ENCODE measurements around the gene HYI. TPM values are rescaled to one million over a fixed set of nuclear protein-coding genes. Genes with fewer than 3 reads are reported as not detected.
"Not testable (repeated sequence)": the region's sequence is repeated elsewhere in the genome, so short reads cannot be mapped to it uniquely, and the experiment has no call there.

HYI gene
- total RNA-seq, 1 donor from 2014 or later: 50.9 TPM

- DNase-seq (ENCODE audit: low spot score): no peak
Observed at GRCh38 chr1:43427524-43427923, 26.2 kb downstream of the HYI start.

- no peak for DNase-seq (ENCODE audit: low spot score)
Observed at GRCh38 chr1:43426221-43426620, 27.5 kb downstream of the HYI start.

- no peak for DNase-seq (ENCODE audit: low spot score)
Observed at GRCh38 chr1:43425045-43425444, 28.7 kb downstream of the HYI start.

DNA sequence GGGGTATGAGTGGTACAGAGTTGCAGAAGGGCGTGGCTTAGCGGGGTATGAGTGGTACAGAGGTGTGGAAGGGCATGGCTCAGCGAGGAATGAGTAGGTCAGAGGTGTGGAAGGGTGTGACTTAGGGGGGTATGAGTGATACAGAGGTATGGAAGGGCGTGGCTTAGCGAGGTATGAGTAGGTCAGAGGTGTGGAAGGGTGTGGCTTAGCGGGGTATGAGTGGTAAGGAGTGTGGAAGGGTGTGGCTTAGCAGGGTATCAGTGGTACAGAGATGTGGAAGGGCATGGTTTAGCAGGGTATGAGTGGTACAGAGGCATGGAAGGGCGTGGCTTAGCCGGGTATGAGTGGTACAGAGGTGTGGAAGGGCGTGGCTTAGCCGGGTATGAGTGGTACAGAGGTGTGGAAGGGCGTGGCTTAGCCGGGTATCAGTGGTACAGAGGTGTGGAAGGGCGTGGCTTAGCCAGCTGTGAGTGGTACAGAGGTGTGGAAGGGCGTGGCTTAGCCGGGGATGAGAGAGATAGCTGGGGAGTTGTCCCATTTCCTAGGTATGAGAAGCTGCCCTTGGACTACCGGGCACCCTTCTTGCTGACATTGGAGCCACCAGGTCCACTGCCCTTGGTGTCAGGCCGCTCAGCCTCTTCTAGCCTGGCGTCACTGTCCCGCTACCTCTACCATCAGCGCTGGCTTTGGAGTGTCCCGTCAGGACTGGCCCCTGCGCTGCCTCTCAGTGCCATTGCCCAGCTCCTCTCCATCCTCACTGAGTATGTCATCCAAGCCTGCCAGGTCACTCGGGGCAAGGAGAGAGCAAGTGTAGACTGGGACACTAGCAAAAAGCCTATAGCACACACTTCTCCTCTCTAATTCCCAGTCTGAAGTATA is 29.8 kb downstream of the HYI start:
- DNase-seq (ENCODE audit: low spot score): no peak

- DNase-seq (ENCODE audit: low spot score): no peak
Observed at GRCh38 chr1:43422995-43423671, 30.6 kb downstream of the HYI start.

DNA sequence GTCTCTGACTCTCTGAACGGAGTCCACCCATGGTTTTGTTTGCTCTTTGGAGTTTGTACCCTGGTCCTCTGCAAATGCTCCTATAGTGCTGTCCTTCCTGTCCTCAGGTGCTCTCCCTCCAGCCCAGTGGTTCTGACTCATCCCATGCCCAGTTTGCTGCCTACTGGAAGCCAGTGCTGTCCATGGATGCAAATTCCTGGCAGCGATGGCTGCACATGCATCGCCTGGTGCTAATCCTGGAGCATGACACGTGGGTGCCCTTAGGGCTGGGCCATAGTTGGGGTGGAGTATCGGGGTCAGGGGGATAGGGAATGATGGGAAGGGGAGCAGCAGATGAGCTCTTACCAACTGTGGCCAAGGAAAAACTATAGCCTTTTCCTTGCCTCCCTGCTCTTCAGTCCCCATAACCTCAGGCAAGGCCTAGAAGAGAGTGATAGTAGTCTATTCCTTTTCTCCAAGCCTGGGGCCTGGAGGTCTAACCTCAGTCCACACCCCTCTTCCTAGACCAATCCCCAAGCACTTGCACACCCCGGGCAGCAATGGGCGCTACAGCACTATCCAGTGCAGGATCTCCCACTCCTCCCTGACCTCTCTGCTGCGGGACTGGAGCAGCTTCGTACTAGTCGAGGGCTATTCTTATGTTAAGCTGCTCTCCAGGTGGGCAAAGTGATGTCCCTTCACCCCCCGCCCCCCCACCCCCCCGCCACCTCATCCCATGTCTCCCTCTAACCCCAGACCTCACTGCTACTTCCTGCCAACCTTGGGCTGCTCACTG is 31.6 kb downstream of the HYI start:
- no peak for DNase-seq (ENCODE audit: low spot score)

DNA sequence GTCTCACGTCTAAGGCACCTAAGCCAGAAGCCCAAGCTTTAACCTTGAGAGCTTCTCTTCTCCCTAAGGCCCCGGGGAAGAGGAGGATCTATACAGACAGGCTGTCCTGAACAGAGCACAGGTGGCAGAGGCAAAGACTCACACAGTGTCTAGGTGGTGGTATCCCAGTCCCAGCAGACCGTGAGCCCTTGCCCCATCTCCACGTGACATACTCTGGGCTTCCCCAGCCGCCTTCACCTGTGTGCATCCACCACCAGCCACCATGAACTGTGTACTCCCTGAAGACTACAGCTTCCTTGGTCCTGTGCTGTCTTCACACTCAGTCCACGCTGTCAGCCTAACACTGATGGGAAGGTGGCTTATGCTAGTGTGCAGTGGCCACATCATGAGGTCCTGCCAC is 32.3 kb downstream of the HYI start:
- DNase-seq (ENCODE audit: low spot score): no peak

- no peak for DNase-seq (ENCODE audit: low spot score)
Observed at GRCh38 chr1:43420874-43421273, 32.9 kb downstream of the HYI start.

DNA sequence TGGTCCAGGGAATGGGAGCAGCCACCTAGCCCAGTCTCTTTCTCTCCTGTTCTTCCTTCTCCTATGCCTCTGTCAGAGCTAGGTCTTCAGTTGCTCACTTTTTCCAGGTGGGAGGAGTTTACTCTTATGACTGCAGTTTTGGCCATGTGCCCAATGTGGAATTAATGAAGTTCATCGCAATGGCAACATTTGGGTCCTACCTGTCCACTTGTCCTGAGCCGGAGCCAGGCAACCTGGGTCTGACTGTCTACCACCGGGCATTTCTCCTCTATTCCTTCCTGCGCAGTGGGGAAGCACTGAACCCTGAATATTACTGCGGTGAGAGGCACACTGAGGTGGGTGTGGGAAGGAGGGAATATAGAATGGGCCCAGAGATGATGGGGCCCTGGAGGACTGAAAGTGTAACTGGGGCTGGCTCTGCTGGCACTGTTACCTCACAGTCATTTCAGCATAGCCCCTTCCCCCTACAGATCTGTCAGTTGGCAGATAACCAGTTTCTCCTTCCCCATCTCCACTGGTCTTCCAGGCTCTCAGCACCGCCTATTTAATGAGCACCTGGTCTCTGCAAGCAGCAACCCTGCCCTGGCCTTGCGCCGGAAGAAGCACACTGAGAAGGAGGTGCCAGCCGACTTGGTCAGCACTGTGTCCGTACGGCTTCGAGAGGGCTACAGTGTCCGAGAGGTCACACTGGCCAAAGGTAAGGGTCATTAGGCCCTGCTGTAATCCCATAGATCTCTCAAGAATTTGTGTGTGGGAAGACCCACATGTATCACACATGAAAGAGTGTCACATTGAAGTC is 33.9 kb downstream of the HYI start:
- DNase-seq (ENCODE audit: low spot score): no peak

GRCh38 chr1:43418858-43419257 is 34.9 kb downstream of the HYI start:
- DNase-seq (ENCODE audit: low spot score): no peak

DNA sequence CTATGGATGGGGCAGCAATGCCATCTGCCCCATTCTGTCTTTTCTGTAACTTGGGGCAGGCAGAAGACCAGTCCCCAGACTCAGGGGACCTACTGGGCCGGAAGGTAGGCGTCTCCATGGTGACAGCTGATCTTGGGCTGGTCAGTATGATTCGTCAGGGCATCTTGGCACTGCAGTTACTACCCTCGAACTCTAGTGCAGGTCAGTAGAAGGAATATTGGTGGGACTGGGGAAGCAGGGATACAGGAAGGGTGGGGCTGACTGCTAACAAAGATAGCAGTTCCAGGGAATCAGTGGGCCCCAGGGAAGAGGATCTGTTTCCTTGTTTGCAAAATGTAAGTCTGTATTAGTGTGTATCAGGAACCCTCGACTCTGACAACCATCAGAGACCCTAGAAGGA is 37.8 kb downstream of the HYI start:
- no peak for DNase-seq (ENCODE audit: low spot score)

- no peak for DNase-seq (ENCODE audit: low spot score)
Observed at GRCh38 chr1:43414634-43415223, 39.0 kb downstream of the HYI start.

DNA sequence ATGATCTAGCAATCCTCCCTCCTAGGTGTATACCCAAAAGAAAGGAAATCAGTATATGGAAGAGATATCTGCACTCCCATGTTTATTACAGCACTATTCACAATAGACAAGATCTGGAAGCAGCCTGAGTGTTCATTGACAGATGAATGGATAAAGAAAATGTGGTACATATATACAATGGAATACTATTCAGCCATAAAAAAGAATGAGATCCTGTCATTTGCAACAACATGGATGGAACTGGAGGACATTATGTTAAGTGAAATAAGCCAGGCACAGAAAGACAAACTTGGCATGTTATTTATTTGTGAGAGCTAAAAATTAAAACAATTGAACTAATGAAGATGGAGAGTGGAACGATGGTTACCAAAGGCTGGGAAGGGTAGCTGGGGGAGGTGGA is 40.3 kb downstream of the HYI start:
- DNase-seq (ENCODE audit: low spot score): not testable (repeated sequence)

- no peak for DNase-seq (ENCODE audit: low spot score)
Observed at GRCh38 chr1:43410571-43410970, 43.2 kb downstream of the HYI start.

DNA sequence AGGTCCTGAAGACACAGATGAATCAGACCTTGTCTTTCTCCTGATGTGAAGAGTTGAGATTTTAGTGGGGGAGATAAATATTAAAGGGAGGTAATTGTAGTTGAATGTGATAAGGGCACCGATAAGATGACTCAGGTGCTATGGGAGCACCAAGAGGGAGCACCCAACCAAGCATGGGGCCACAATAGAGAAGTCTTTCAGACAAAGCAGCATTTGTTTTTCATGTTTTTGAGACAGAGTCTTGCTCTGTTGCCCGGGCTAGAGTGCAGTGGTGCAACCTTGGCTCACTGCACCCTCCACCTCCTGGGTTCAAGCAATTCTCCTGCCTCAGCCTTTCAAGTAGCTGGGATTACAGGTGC is 47.9 kb downstream of the HYI start:
- no peak for DNase-seq (ENCODE audit: low spot score)

DNA sequence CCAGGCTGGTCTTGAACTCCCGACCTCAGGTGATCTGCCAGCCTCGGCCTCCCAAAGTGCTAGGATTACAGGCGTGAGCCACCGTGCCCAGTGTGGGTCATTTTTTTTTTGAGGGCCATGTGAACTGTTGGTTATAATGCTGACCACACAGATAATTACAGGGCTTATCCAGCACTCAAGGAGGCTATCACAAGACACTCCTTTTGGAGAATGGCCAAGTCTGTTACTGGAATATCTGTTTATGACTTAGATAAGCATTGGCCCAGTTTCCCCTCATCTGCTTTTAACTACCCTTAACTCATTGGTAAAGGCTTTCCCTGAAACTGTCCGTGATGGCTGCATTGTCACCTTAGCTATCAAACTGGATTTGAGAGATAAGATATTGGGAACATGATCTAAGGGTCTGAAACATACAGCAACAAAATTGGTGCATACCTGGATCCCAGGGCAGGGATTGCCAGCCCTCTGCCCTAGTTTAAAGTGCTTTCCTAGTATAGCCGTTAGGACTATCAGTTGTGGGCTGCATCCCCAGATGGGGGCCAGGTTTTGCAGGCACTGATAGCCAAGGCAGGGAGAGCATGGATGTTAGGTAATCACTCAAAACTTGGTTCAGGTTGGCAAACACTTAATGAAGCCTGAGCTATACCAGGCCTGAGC is 48.4 kb downstream of the HYI start:
- no peak for DNase-seq (ENCODE audit: low spot score)

DNA sequence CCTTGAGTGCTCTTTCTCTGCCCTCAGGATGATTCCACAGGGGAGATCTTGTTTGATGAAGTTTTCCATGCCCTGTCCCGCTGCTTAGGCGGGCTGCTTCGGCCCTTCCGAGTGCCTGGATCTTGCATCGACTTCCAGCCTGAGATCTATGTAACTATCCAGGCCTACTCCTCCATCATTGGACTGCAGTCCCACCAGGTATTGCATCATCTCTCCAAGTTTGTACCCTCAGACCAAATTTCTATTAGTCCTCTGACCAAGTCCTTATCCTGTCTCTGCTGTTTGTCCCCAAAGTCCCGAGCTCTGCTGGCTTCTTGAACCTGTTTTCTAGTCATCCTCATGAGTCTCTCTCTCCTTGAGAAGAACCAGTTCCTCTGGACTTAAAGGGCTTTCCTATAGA is 49.4 kb downstream of the HYI start:
- DNase-seq (ENCODE audit: low spot score): no peak

DNA sequence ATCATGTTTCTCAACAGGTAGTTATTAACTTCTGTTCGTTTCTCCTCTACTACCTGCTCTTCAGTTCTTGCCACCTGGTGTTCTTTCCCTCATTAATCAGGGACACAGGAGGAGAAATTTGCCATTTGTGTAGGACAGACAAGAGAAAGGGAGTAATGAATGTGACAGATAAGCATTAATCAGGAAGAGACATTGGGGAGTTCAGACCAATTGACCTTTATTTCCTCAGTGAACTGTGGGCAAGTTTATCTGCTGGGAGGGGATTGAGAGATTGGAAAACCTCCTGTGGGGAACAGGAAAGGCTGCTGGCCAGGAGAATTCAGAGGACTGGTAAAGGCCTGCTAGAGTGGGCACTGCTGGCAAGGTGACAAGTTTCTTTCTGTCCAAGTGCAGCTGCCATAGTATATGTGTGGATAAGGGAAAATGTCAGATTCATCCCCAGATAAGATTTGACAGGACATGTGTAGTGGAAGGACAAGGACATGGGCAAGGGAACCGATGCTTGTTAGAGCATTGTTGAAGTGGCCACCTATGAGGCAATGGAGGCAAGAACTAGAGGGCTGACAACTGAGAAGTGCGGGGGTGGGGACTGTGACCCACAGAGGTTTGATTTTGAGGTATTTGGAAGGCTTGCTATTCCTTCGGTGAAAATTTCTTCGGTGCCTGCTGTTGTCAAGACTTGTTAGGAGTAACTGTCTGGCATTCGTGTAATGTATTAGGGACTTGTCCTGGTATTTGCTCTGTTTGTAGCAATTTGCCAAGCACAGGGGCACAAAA is 51.5 kb downstream of the HYI start:
- no peak for DNase-seq (ENCODE audit: low spot score)
